SK-N-SH treated with all-trans-retinoic acid at 6 μM for 48 hours (cell line): ENCODE data around the gene TMEM132D.

ENCODE experiments used
- ARNTL ChIP-seq: fragments of 450-650 bp; formaldehyde crosslinking; IDR thresholded peaks from 2 replicates; pipeline ENCODE4 v1.5.0; 2020; ENCODE audit warnings: low read depth, mild to moderate bottlenecking, moderate library complexity, borderline replicate concordance
- ZFP3 ChIP-seq: fragments of 250-450 bp; sonication (Bioruptor Pico); IDR thresholded peaks from 2 replicates; pipeline ENCODE4 v1.5.0; 2020; ENCODE audit warnings: mild to moderate bottlenecking, moderate library complexity
- ZNF565 ChIP-seq: fragments of 450-650 bp; formaldehyde crosslinking; conservative IDR thresholded peaks from 2 replicates; pipeline ENCODE4 v1.5.0; 2020; ENCODE audit warnings: low read depth, mild to moderate bottlenecking, moderate library complexity

DNA sequence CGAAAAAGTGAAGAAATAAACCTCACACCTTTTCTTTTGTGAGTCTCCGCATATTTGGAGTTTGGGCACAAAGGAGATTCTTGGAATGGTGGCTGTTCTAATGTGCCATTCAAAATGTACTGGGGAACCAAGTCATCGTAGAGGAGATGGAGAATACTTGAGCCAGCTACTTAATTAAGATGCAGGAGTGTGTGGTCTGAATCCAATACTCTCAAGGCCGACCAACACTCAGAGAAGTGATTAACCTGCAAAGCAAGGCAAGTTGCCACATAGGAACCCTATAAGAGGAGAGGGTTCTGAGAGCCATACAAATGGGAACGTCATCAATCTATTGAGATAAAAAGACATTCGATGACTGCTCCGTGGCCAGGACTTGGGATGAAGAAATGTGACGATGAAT is 603.8 kb downstream of the TMEM132D start:
- TF ChIP-seq ZNF565 (CRISPR knock-in tag) (no peak), ZFP3 (CRISPR knock-in tag) (no peak), ARNTL (CRISPR knock-in tag) (no peak)
